MM.1S (cell line): ENCODE measurements around the gene ZBTB7C.

ENCODE experiments used
- DNase-seq: peaks from one replicate; pipeline ENCODE4 v3.0.0-alpha.2; 2015
- H2AFZ ChIP-seq: fragments of 300-600 bp; sonication (generic); 2 replicates; pipeline ENCODE4 v1.6.0; 2016; ENCODE audit warnings: antibody characterized with exemption, low read length
- H3F3A ChIP-seq: fragments of 300-600 bp; sonication (generic); 2 replicates; pipeline ENCODE4 v1.6.1; 2016; ENCODE audit warnings: mild to moderate bottlenecking, antibody characterized with exemption, low read length, moderate library complexity, mixed read lengths; ENCODE audit not compliant: insufficient read depth
- H3K27ac ChIP-seq: fragments of 300-600 bp; sonication (generic); 2 replicates; pipeline ENCODE4 v1.5.1; 2016; ENCODE audit warnings: mild to moderate bottlenecking, low read length
- H3K27me3 ChIP-seq: fragments of 300-600 bp; sonication (generic); replicated peaks from 2 replicates; pipeline ENCODE4 v1.6.0; 2016; ENCODE audit warnings: low read length; ENCODE audit not compliant: insufficient read depth
- H3K36me3 ChIP-seq: fragments of 300-600 bp; sonication (generic); replicated peaks from 2 replicates; pipeline ENCODE4 v1.6.1; 2016; ENCODE audit warnings: mild to moderate bottlenecking, low read length, mixed read lengths; ENCODE audit not compliant: insufficient read depth
- H3K4me1 ChIP-seq: fragments of 300-600 bp; sonication (generic); 2 replicates; pipeline ENCODE4 v1.6.1; 2016; ENCODE audit warnings: low read length, mixed read lengths
- H3K4me2 ChIP-seq: fragments of 300-600 bp; sonication (generic); 2 replicates; pipeline ENCODE4 v1.6.0; 2016; ENCODE audit warnings: low read depth, low read length
- H3K4me3 ChIP-seq: fragments of 300-600 bp; sonication (generic); 2 replicates; pipeline ENCODE4 v1.5.1; 2016; ENCODE audit warnings: low read length, mixed read lengths
- H3K79me2 ChIP-seq: fragments of 300-600 bp; sonication (generic); 2 replicates; pipeline ENCODE4 v1.6.1; 2016; ENCODE audit warnings: mixed run types, low read length, mixed read lengths
- H3K9ac ChIP-seq: fragments of 300-600 bp; sonication (generic); 2 replicates; pipeline ENCODE4 v1.6.1; 2016; ENCODE audit warnings: low read length, mixed read lengths
- H3K9me2 ChIP-seq: fragments of 300-600 bp; sonication (generic); replicated peaks from 2 replicates; pipeline ENCODE4 v1.6.1; 2016; ENCODE audit warnings: mild to moderate bottlenecking, low read length, mixed read lengths; ENCODE audit not compliant: insufficient read depth
- H3K9me3 ChIP-seq: fragments of 300-600 bp; sonication (generic); replicated peaks from 2 replicates; pipeline ENCODE4 v1.6.1; 2016; ENCODE audit warnings: mild to moderate bottlenecking, low read length, mixed read lengths; ENCODE audit not compliant: insufficient read depth
- H4K20me1 ChIP-seq: fragments of 300-600 bp; sonication (generic); 2 replicates; pipeline ENCODE4 v1.6.1; 2016; ENCODE audit warnings: mild to moderate bottlenecking, low read length, moderate library complexity, mixed read lengths; ENCODE audit not compliant: insufficient read depth
- CTCF ChIP-seq: fragments of 300-600 bp; sonication (generic); IDR thresholded peaks from 2 replicates; pipeline ENCODE4 v1.5.1; 2016; ENCODE audit warnings: antibody characterized with exemption, low read length, mixed read lengths
- EZH2 ChIP-seq: fragments of 300-600 bp; sonication (generic); optimal IDR thresholded peaks from 2 replicates; pipeline ENCODE3; 2017; ENCODE audit warnings: low read depth, mild to moderate bottlenecking, antibody characterized with exemption, low read length, mixed read lengths
- EZH2phosphoT487 ChIP-seq: fragments of 300-600 bp; sonication (generic); IDR thresholded peaks from 2 replicates; pipeline ENCODE4 v1.6.1; 2018; ENCODE audit warnings: antibody characterized with exemption, low read length

ZBTB7C gene

GRCh38 chr18:48122816-48123215, 286.4 kb downstream of the ZBTB7C start:
- no peaks in the 10 kb centered on the region for H3K79me2 ChIP-seq
- no peak overlapping the region for H3K4me3 ChIP-seq
- no peak overlapping the region for H3K27ac ChIP-seq
- H2AFZ ChIP-seq: no peak overlapping the region
- H3K4me1 ChIP-seq: no peaks in the 10 kb centered on the region
- H3K27me3 ChIP-seq: no peaks in the 10 kb centered on the region
- no peak for DNase-seq
- no peaks in the 10 kb centered on the region for H3K36me3 ChIP-seq
- H3K9me3 ChIP-seq: no peaks in the 10 kb centered on the region
- no peaks in the 10 kb centered on the region for H4K20me1 ChIP-seq
- no peak for TF ChIP-seq EZH2
- no peak for TF ChIP-seq EZH2phosphoT487
- TF ChIP-seq CTCF: no peak
- H3F3A ChIP-seq: no peaks in the 10 kb centered on the region
- no peak overlapping the region for H3K9ac ChIP-seq
- H3K4me2 ChIP-seq: no peak overlapping the region
- no peaks in the 10 kb centered on the region for H3K9me2 ChIP-seq

- no peak overlapping the region for H2AFZ ChIP-seq
- TF ChIP-seq EZH2 (no peak), EZH2phosphoT487 (no peak), CTCF (no peak)
- no peaks in the 10 kb centered on the region for H3K27me3 ChIP-seq
- H3K9me2 ChIP-seq: no peaks in the 10 kb centered on the region
- no peaks in the 10 kb centered on the region for H3K4me1 ChIP-seq
- no peaks in the 10 kb centered on the region for H3K36me3 ChIP-seq
- H3K27ac ChIP-seq: no peak overlapping the region
- no peaks in the 10 kb centered on the region for H3K9me3 ChIP-seq
- no peak overlapping the region for H3K4me3 ChIP-seq
- no peak for DNase-seq
- H3F3A ChIP-seq: no peaks in the 10 kb centered on the region
- no peaks in the 10 kb centered on the region for H4K20me1 ChIP-seq
- H3K4me2 ChIP-seq: no peak overlapping the region
- no peaks in the 10 kb centered on the region for H3K79me2 ChIP-seq
- no peak overlapping the region for H3K9ac ChIP-seq
These were observed 286.8 kb downstream of the ZBTB7C start for GRCh38 chr18:48122376-48122775.

GRCh38 chr18:48121752-48122151, 287.4 kb downstream of the ZBTB7C start:
- no peak overlapping the region for H3K27ac ChIP-seq

More at GRCh38 chr18:48121752-48122151, 287.4 kb downstream of the ZBTB7C start:
- no peaks in the 10 kb centered on the region for H3K27me3 ChIP-seq
- H3F3A ChIP-seq: no peaks in the 10 kb centered on the region
- H3K4me2 ChIP-seq: no peak overlapping the region
- DNase-seq: no peak
- no peaks in the 10 kb centered on the region for H3K9me2 ChIP-seq
- no peaks in the 10 kb centered on the region for H3K4me1 ChIP-seq
- no peak overlapping the region for H3K9ac ChIP-seq
- H3K36me3 ChIP-seq: no peaks in the 10 kb centered on the region
- no peaks in the 10 kb centered on the region for H4K20me1 ChIP-seq
- no peak for TF ChIP-seq EZH2
- TF ChIP-seq EZH2phosphoT487: no peak
- no peak for TF ChIP-seq CTCF
- H3K9me3 ChIP-seq: no peaks in the 10 kb centered on the region
- H3K4me3 ChIP-seq: no peak overlapping the region
- no peaks in the 10 kb centered on the region for H3K79me2 ChIP-seq
- H2AFZ ChIP-seq: no peak overlapping the region
